A549 (cell line): ENCODE measurements around the gene PTPN5. TPM values are rescaled to one million over a fixed set of nuclear protein-coding genes. Genes with fewer than 3 reads are reported as not detected.

Experiments
- ATAC-seq, 2 experiments: fragments of 200-7000 bp in 1 of 2; fragments of >200 bp in 1 of 2; cut with Nextera tagmentation in 1 of 2; cut with Tn5 transposase in 1 of 2; 3 replicates each; pipeline versions ENCODE4 v1.8.0 to v1.9.1; 2018 to 2020; ENCODE audit warnings: mild to moderate bottlenecking in 1 of 2, moderate library complexity in 1 of 2
- CTCF ChIA-PET: fragments of 300-600 bp; sonication (Branson Sonifier 250); formaldehyde crosslinking; extraction: SDS; loops from one replicate; lab custom pipeline; 2021; ENCODE audit warnings: antibody characterized with exemption, inconsistent platforms; lab: Yijun Ruan, JAX
- POLR2A ChIA-PET: fragments of 350-600 bp; formaldehyde crosslinking; extraction: SDS; loops from one replicate; lab custom pipeline; 2021; ENCODE audit warnings: antibody characterized with exemption, inconsistent platforms; lab: Yijun Ruan, JAX
- DNase-seq, 2 experiments: peaks; one replicate each; pipeline versions ENCODE4 v3.0.0 to v3.0.0-alpha.2; 2011 to 2016; ENCODE audit warnings: low read depth in 1 of 2, low spot score in 1 of 2
- FAIRE-seq: peaks from 2 replicates; lab custom pipeline; 2011; peaks lifted over from hg19 to GRCh38; lab: Jason Lieb, UNC
- H3K27ac ChIP-seq, 2 experiments: fragments of >200 bp; sonication (Bioruptor Twin); formaldehyde crosslinking; 3 replicates each; pipeline ENCODE4 v1.5.1; 2016 to 2017
- H3K4me1 ChIP-seq: fragments of >200 bp; sonication (Bioruptor Twin); formaldehyde crosslinking; 3 replicates; pipeline ENCODE4 v1.6.1; 2016
- H3K4me2 ChIP-seq: fragments of >200 bp; sonication (Bioruptor Twin); formaldehyde crosslinking; 3 replicates; pipeline ENCODE4 v1.6.1; 2016
- H3K4me3 ChIP-seq: fragments of >200 bp; sonication (Bioruptor Twin); formaldehyde crosslinking; 3 replicates; pipeline ENCODE4 v1.5.1; 2016
- H3K9me3 ChIP-seq: fragments of >200 bp; sonication (Bioruptor Twin); formaldehyde crosslinking; 3 replicates; pipeline ENCODE4 v1.6.1; 2016
- ATOH8 ChIP-seq: fragments of 250-450 bp; sonication (Bioruptor Pico); IDR thresholded peaks from 2 replicates; pipeline ENCODE4 v1.5.0; 2020; ENCODE audit warnings: low read depth, mild to moderate bottlenecking, moderate library complexity
- BHLHE40 ChIP-seq: IDR thresholded peaks from 2 replicates; pipeline ENCODE4 v1.6.1; 2012; ENCODE audit warnings: low read depth, low read length, inconsistent platforms
- CBX8 ChIP-seq: fragments of 200-600 bp; sonication (generic); IDR thresholded peaks from 2 replicates; pipeline ENCODE4 v1.6.1; 2016
- CEBPB ChIP-seq, 2 experiments: fragments of >200 bp in 1 of 2; sonication (Bioruptor Twin) in 1 of 2; formaldehyde crosslinking in 1 of 2; IDR thresholded peaks; 2 replicates each; pipeline ENCODE4 v1.6.1; 2012 to 2016
- CHD2 ChIP-seq: fragments of 150-350 bp; IDR thresholded peaks from 2 replicates; pipeline ENCODE4 v1.6.1; 2014; ENCODE audit warnings: low read length; ENCODE audit not compliant: partially characterized antibody
- CTCF ChIP-seq: fragments of >200 bp; sonication (Bioruptor Twin); formaldehyde crosslinking; IDR thresholded peaks from 3 replicates; pipeline ENCODE4 v1.5.1; 2016
- EHMT2 ChIP-seq: fragments of 200-600 bp; sonication (generic); IDR thresholded peaks from 2 replicates; pipeline ENCODE4 v1.6.1; 2016; ENCODE audit warnings: antibody characterized with exemption, low read depth, mild to moderate bottlenecking, moderate library complexity
- EP300 ChIP-seq, 2 experiments: fragments of >200 bp; sonication (Bioruptor Twin); formaldehyde crosslinking; IDR thresholded peaks; 2 replicates in 1 of 2; 3 replicates in 1 of 2; pipeline ENCODE4 v1.6.1; 2016 to 2017
- ESRRA ChIP-seq: fragments of 150-350 bp; IDR thresholded peaks from 2 replicates; pipeline ENCODE4 v1.6.1; 2014; ENCODE audit warnings: mild to moderate bottlenecking, low read length, borderline replicate concordance
- FOSB ChIP-seq: fragments of 250-450 bp; sonication (Bioruptor Pico); IDR thresholded peaks from 2 replicates; pipeline ENCODE4 v1.5.0; 2020; ENCODE audit warnings: mild to moderate bottlenecking, moderate library complexity
- FOSL2 ChIP-seq, 2 experiments: fragments of 450-650 bp in 1 of 2; fragments of >200 bp in 1 of 2; sonication (Bioruptor Twin) in 1 of 2; formaldehyde crosslinking; IDR thresholded peaks; 2 replicates each; pipeline versions ENCODE4 v1.5.0 to v1.6.1; 2016 to 2020; ENCODE audit warnings: mild to moderate bottlenecking in 1 of 2, moderate library complexity in 1 of 2
- HDAC2 ChIP-seq: fragments of 200-600 bp; sonication (generic); IDR thresholded peaks from 2 replicates; pipeline ENCODE4 v1.6.1; 2016
- HES2 ChIP-seq: fragments of >200 bp; sonication (Bioruptor Twin); formaldehyde crosslinking; IDR thresholded peaks from 2 replicates; pipeline ENCODE4 v1.6.1; 2016
- HOXA7 ChIP-seq: fragments of 250-450 bp; sonication (Bioruptor Pico); IDR thresholded peaks from 2 replicates; pipeline ENCODE4 v1.5.0; 2020; ENCODE audit warnings: mild to moderate bottlenecking, moderate library complexity
- HOXB13 ChIP-seq: fragments of 250-450 bp; sonication (Bioruptor Pico); IDR thresholded peaks from 2 replicates; pipeline ENCODE4 v1.5.0; 2020; ENCODE audit warnings: low read depth, mild to moderate bottlenecking, moderate library complexity
- HOXB5 ChIP-seq: fragments of 250-450 bp; sonication (Bioruptor Pico); IDR thresholded peaks from 2 replicates; pipeline ENCODE4 v1.5.0; 2020; ENCODE audit warnings: mild to moderate bottlenecking, moderate library complexity
- JUNB ChIP-seq: fragments of >200 bp; sonication (Bioruptor Twin); formaldehyde crosslinking; IDR thresholded peaks from 2 replicates; pipeline ENCODE4 v1.6.1; 2016
- KDM5A ChIP-seq: fragments of 200-600 bp; sonication (generic); IDR thresholded peaks from 2 replicates; pipeline ENCODE4 v1.6.1; 2016; ENCODE audit warnings: antibody characterized with exemption, mild to moderate bottlenecking
- MAFK ChIP-seq: fragments of 450-650 bp; IDR thresholded peaks from 2 replicates; pipeline ENCODE4 v1.6.1; 2014; ENCODE audit not compliant: partially characterized antibody
- NPAS2 ChIP-seq: fragments of 250-450 bp; sonication (Bioruptor Pico); IDR thresholded peaks from 2 replicates; pipeline ENCODE4 v1.8.0; 2022; ENCODE audit warnings: mild to moderate bottlenecking, moderate library complexity, borderline replicate concordance
- PBX3 ChIP-seq: IDR thresholded peaks from 2 replicates; pipeline ENCODE4 v1.6.1; 2012
- RAD21 ChIP-seq, 2 experiments: fragments of >200 bp in 1 of 2; sonication (Bioruptor Twin) in 1 of 2; formaldehyde crosslinking in 1 of 2; IDR thresholded peaks in 1 of 2; conservative IDR thresholded peaks in 1 of 2; 2 replicates in 1 of 2; 3 replicates in 1 of 2; pipeline ENCODE4 v1.6.1; 2012 to 2018; ENCODE audit warnings: inconsistent platforms in 1 of 2
- SMC3 ChIP-seq: fragments of >200 bp; sonication (Bioruptor Twin); formaldehyde crosslinking; IDR thresholded peaks from 3 replicates; pipeline ENCODE4 v1.6.1; 2018; ENCODE audit warnings: inconsistent platforms
- SREBF2 ChIP-seq: fragments of 450-650 bp; IDR thresholded peaks from 2 replicates; pipeline ENCODE4 v1.6.1; 2014; ENCODE audit warnings: mild to moderate bottlenecking, moderate library complexity
- ZSCAN20 ChIP-seq: fragments of 250-450 bp; sonication (Bioruptor Pico); IDR thresholded peaks from 2 replicates; pipeline ENCODE4 v1.8.0; 2022; ENCODE audit warnings: mild to moderate bottlenecking, moderate library complexity
- whole genome bisulfite sequencing: methylation state at CpG from one replicate; pipeline ENCODE4 v1.1.6; 2017; ENCODE audit errors: missing lambda C conversion rate; 5-methylcytosine and 5-hydroxymethylcytosine counted together
- polyA plus RNA-seq, 4 experiments: library from polyadenylated mRNA; depleted of rRNA in 3 of 4; stranded (reverse); fragments of >200 nt; fragmentation: RNase III in 1 of 4; extraction: RNeasy Plus Mini Kit Qiagen cat#74134 plus additional on column Dnase treatment in 1 of 4; gene quantifications; 2 replicates in 3 of 4; 3 replicates in 1 of 4; pipeline ENCODE4 v1.2.3, GENCODE V29; 2011 to 2017
- TF ChIP-seq, protein P1 (sequence below): fragments of 200-600 bp; sonication (generic); IDR thresholded peaks from 2 replicates; pipeline ENCODE4 v1.6.1; 2016; ENCODE audit warnings: antibody characterized with exemption, mild to moderate bottlenecking, moderate library complexity

The PTPN5 gene
- polyA plus RNA-seq, 2 of the 4 experiments (the other 2 are of a cell fraction): 0.04 TPM; not detected in 1

- no peak overlapping the region for H3K27ac ChIP-seq
- POLR2A ChIA-PET: no interaction called here
- H3K4me2 ChIP-seq: no peak overlapping the region
- 59% methylated on average over 5 of the region's 16 CpGs for WGBS
- CTCF ChIA-PET: interaction anchor here (1.0 to 9.9 kb wide), 6 partner anchors 13 to 614 kb away, joined by 3 to 137 read pairs (median 3); no protein-coding TSS in a partner anchor
- DNase-seq: no peak
- no peak for TF ChIP-seq ZSCAN20 (CRISPR knock-in tag)
- TF ChIP-seq SREBF2: no peak
- no peak for TF ChIP-seq HOXA7
- no peak for TF ChIP-seq HOXB13
- no peak for TF ChIP-seq HOXB5 (CRISPR knock-in tag)
- no peak for TF ChIP-seq CBX8
- no peak for TF ChIP-seq ESRRA
- no peak for TF ChIP-seq FOSB (CRISPR knock-in tag)
- no peak for TF ChIP-seq KDM5A
- TF ChIP-seq FOSL2 (IDR thresholded peaks at IDR 0.05): no peak
- no peak for TF ChIP-seq FOSL2 (CRISPR knock-in tag; IDR thresholded peaks at IDR 0.05)
- TF ChIP-seq HDAC2: no peak
- no peak for TF ChIP-seq MAFK
- TF ChIP-seq HES2: no peak
- no peak for TF ChIP-seq CEBPB (IDR thresholded peaks at IDR 0.05)
- ATAC-seq: no peak
- H3K4me1 ChIP-seq: no peaks in the 10 kb centered on the region
- H3K4me3 ChIP-seq: no peak overlapping the region
- FAIRE-seq: no peak
- H3K9me3 ChIP-seq: no peaks in the 10 kb centered on the region
Measured at GRCh38 chr11:18729426-18729825, 62.2 kb downstream of the PTPN5 start.

DNA sequence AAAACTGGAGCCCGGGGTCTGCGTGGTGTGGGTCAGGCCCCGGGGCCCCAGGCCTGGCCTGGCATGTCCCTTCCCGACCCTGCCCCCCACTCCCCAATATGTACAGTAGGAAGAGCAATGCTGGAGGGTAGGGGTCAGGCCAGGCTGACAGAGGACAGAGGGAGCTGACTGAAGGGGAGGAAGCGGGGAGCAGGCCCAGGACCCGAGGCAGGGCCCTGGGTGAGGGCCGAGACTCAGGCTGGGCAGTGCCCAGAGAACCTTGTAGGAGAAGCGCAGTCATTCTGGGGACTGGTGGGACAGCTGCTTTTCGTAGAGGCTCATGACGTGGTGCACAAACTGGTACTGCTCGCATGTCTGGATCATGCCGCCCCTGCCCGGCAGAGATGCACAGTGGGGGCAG, 62.9 kb downstream of the PTPN5 start:
- POLR2A ChIA-PET: no interaction called here
- Histone ChIP-seq H3K9me3 (no peaks in the 10 kb centered on the region), H3K4me2 (no peak overlapping the region), H3K27ac (no peak overlapping the region), H3K4me3 (no peak overlapping the region), H3K4me1 (no peaks in the 10 kb centered on the region)
- ATAC-seq: no peak
- WGBS: 72% methylated on average over 13 of the region's 13 CpGs
- FAIRE-seq: no peak
- CTCF ChIA-PET: interaction anchor here (0.6 to 9.9 kb wide), 9 partner anchors 14 to 700 kb away, joined by 3 to 137 read pairs (median 4); no protein-coding TSS in a partner anchor
- no peak for TF ChIP-seq RAD21 (conservative IDR thresholded peaks at IDR 0.05 in 1 of 2, IDR thresholded peaks at IDR 0.05 in 1 of 2)
- TF ChIP-seq EHMT2: no peak
- no peak for TF ChIP-seq CHD2
- no peak for TF ChIP-seq CBX8
- no peak for TF ChIP-seq CTCF
- TF ChIP-seq JUNB: no peak
- no peak for TF ChIP-seq NPAS2
- TF ChIP-seq ATOH8 (CRISPR knock-in tag): no peak
- TF ChIP-seq, protein P1, sequence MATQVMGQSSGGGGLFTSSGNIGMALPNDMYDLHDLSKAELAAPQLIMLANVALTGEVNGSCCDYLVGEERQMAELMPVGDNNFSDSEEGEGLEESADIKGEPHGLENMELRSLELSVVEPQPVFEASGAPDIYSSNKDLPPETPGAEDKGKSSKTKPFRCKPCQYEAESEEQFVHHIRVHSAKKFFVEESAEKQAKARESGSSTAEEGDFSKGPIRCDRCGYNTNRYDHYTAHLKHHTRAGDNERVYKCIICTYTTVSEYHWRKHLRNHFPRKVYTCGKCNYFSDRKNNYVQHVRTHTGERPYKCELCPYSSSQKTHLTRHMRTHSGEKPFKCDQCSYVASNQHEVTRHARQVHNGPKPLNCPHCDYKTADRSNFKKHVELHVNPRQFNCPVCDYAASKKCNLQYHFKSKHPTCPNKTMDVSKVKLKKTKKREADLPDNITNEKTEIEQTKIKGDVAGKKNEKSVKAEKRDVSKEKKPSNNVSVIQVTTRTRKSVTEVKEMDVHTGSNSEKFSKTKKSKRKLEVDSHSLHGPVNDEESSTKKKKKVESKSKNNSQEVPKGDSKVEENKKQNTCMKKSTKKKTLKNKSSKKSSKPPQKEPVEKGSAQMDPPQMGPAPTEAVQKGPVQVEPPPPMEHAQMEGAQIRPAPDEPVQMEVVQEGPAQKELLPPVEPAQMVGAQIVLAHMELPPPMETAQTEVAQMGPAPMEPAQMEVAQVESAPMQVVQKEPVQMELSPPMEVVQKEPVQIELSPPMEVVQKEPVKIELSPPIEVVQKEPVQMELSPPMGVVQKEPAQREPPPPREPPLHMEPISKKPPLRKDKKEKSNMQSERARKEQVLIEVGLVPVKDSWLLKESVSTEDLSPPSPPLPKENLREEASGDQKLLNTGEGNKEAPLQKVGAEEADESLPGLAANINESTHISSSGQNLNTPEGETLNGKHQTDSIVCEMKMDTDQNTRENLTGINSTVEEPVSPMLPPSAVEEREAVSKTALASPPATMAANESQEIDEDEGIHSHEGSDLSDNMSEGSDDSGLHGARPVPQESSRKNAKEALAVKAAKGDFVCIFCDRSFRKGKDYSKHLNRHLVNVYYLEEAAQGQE: no peak
- TF ChIP-seq EP300 (IDR thresholded peaks at IDR 0.05): no peak
- no peak for TF ChIP-seq KDM5A
- no peak for TF ChIP-seq BHLHE40
- TF ChIP-seq HOXB13: no peak
- no peak for TF ChIP-seq PBX3
- TF ChIP-seq HDAC2: no peak
- no peak for TF ChIP-seq SMC3
- TF ChIP-seq, all 56 proteins: peak for 0
- no peak for DNase-seq
